ENCODE data around the gene MORN5. TPM values are rescaled to one million over a fixed set of nuclear protein-coding genes. Genes with fewer than 3 reads are reported as not detected.

Gene MORN5
- total RNA-seq, 4 donors from 2014 or later: 3.8 to 4.0 TPM; not detected in 2

DNA sequence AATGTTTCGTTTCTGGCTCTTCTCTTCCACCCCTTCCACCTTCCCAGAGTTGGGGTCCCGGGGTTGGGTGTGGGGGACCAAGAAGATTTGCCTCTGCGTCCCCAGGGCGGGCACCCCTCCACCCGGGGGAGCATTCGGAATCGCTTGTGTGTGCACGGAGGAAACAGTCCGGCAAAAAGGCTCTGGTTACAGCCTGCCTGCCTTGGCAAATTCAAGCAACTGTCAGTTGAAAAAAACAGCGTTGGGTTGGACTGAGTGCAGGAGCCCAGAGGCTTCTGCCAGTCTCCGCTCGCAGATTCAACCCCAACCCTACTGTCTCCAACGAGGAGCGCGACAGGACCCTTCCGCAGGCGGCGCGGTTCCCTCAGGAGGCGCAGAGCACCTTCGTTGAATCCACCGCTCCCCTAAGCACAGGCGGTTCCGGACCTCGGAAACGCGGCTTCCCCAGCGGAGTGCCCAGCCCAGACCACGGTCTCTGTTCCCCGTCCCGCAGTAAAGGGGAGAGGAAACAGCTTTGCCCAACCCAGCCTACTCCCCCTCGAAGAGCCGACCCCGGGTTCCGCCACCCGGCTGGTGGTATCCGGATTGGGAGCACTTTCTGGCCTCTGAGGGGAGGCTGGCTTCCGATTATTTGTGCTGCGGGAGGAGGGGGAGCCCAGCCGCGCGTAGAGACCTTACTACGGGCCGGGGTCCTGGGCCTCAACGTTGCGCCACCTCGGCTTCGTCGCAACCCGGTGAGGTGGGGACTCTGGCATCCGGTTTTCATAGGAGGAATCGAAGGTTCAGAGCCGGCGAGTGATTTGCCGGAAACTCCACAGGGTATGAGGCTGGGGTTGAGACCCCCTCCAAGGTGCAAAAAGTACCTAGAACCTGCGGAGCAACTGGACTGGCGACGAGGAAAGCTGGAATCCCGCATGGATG is 59.5 kb downstream of the MORN5 start:
- Histone ChIP-seq H3K4me3 (peak overlapping the region in 1 of 4 donors; percentile 34), H3K9me3 (no peaks in the 10 kb centered on the region), H3K36me3 (no peaks in the 10 kb centered on the region), H3K27me3 (peaks cover 100% of the 10 kb centered on the region), H3K4me1 (peaks cover 9 to 22% (median 15%) of the 10 kb centered on the region in 4 donors), H3K27ac (no peak overlapping the region)
- in situ Hi-C loops (cut with MboI; ENCODE audit: low pct_ligation_motif_present in 1 of 4, low pct_unique_long_range_greater_than_20kb in 1 of 4, low sequenced_read_pairs in 3 of 4) (no loop called here), intact Hi-C loops (cut with DNase I; ENCODE audit: low total_unique reads) (no loop called here)
- no peak for DNase-seq
- 4 to 5% methylated on average over 20 to 37 of the region's 59 CpGs for WGBS, 2 donors (ENCODE audit: low coverage in 1 of 2)
- no peak for TF ChIP-seq EP300 (IDR thresholded peaks at IDR 0.05; ENCODE audit: low read depth)

DNA sequence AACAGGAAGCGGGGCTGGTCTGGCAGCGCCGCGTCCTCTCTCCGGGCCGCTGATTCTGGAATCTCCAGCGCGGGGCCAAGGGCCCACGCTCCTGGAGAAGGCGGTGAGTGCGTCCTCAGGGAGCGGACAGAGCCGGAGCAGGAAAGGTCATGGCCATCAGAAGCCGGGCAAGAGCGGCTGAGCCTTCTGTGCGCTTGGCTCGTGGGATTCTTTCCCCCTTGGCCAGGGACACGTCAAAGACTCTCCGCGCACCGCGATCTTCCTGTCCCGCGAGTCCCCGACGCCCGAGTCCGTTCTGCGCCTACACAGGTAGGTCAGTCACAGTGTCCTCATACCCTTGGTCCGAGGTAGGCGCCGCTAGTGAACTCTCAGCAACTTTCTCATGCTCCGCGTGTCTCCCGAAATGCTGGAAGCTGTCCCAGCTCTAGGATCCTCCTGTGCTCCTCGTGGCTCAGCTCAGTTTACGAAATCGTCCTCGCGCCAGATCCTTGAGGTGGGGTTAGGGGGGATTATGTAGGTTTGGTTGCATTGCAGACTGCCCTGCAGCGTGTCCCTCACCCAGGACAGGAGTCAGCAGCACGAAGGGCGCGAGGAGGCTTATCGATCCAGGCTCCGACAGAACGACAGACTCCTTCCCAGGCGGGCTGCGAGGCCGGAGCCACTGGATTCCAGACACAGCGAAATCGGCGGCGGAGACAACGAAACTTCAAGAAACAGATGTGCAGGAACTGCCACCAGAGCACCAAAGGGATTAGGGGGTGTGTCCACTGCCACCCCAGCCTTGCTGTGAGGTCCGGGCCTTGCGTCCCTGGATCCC is 60.4 kb downstream of the MORN5 start:
- peaks cover 8 to 19% (median 13%) of the 10 kb centered on the region in 4 donors for H3K4me1 ChIP-seq
- in situ Hi-C loops (cut with MboI; ENCODE audit: low pct_ligation_motif_present in 1 of 4, low pct_unique_long_range_greater_than_20kb in 1 of 4, low sequenced_read_pairs in 3 of 4) (no loop called here), intact Hi-C loops (cut with DNase I; ENCODE audit: low total_unique reads) (no loop called here)
- peaks cover 100% of the 10 kb centered on the region for H3K27me3 ChIP-seq
- H3K36me3 ChIP-seq: no peaks in the 10 kb centered on the region
- TF ChIP-seq POLR2AphosphoS5 (IDR thresholded peaks at IDR 0.05): peak in 1 of 3 donors; percentile 45
- TF ChIP-seq, protein P1, sequence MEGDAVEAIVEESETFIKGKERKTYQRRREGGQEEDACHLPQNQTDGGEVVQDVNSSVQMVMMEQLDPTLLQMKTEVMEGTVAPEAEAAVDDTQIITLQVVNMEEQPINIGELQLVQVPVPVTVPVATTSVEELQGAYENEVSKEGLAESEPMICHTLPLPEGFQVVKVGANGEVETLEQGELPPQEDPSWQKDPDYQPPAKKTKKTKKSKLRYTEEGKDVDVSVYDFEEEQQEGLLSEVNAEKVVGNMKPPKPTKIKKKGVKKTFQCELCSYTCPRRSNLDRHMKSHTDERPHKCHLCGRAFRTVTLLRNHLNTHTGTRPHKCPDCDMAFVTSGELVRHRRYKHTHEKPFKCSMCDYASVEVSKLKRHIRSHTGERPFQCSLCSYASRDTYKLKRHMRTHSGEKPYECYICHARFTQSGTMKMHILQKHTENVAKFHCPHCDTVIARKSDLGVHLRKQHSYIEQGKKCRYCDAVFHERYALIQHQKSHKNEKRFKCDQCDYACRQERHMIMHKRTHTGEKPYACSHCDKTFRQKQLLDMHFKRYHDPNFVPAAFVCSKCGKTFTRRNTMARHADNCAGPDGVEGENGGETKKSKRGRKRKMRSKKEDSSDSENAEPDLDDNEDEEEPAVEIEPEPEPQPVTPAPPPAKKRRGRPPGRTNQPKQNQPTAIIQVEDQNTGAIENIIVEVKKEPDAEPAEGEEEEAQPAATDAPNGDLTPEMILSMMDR (IDR thresholded peaks at IDR 0.05): no peak
- no peak overlapping the region for H3K27ac ChIP-seq
- no peaks in the 10 kb centered on the region for H3K9me3 ChIP-seq
- WGBS, 2 donors (ENCODE audit: low coverage in 1 of 2): 16 to 48% methylated on average over 10 to 50 of the region's 57 CpGs
- no peak for DNase-seq
- H3K4me3 ChIP-seq: peak overlapping the region in 1 of 4 donors; percentile 34

DNA sequence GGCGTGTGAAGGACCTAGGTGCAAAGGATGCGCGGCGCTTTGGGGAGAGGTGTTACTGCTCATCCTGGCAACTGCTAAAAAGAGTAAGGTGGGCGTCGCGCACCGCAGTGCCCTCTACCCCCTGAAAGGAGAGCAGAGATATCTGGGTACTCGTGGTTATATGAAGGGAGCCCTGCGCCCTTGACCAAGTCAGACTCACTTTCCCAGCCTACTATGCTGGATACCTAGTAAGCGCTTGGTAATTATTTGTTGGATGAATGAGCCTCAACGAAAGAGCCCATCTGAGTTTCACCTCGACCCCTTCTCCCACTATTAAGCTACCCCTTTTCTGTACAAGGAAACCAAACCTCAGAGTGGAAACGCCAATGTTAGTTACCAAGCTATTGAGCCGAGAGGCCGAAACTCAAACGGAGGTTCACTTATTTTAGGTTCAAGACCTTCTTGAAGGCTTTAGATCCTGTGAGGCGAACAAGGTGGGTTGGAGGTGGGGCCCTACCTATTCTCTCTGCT is 61.0 kb downstream of the MORN5 start:
- Histone ChIP-seq H3K27me3 (peaks cover 100% of the 10 kb centered on the region), H3K36me3 (no peaks in the 10 kb centered on the region), H3K27ac (no peak overlapping the region), H3K4me1 (peaks cover 8 to 20% (median 14%) of the 10 kb centered on the region in 4 donors), H3K9me3 (no peaks in the 10 kb centered on the region), H3K4me3 (no peak overlapping the region)
- DNase-seq: no peak
- in situ Hi-C loops (cut with MboI; ENCODE audit: low pct_ligation_motif_present in 1 of 4, low pct_unique_long_range_greater_than_20kb in 1 of 4, low sequenced_read_pairs in 3 of 4) (no loop called here), intact Hi-C loops (cut with DNase I; ENCODE audit: low total_unique reads) (no loop called here)
- WGBS, 2 donors (ENCODE audit: low coverage in 1 of 2): 28 to 40% methylated on average over 8 to 18 of the region's 18 CpGs
- TF ChIP-seq POLR2A (IDR thresholded peaks at IDR 0.05) (no peak), POLR2AphosphoS5 (IDR thresholded peaks at IDR 0.05) (no peak), EP300 (IDR thresholded peaks at IDR 0.05; ENCODE audit: low read depth) (no peak)
- TF ChIP-seq, protein P1 (IDR thresholded peaks at IDR 0.05): no peak

DNA sequence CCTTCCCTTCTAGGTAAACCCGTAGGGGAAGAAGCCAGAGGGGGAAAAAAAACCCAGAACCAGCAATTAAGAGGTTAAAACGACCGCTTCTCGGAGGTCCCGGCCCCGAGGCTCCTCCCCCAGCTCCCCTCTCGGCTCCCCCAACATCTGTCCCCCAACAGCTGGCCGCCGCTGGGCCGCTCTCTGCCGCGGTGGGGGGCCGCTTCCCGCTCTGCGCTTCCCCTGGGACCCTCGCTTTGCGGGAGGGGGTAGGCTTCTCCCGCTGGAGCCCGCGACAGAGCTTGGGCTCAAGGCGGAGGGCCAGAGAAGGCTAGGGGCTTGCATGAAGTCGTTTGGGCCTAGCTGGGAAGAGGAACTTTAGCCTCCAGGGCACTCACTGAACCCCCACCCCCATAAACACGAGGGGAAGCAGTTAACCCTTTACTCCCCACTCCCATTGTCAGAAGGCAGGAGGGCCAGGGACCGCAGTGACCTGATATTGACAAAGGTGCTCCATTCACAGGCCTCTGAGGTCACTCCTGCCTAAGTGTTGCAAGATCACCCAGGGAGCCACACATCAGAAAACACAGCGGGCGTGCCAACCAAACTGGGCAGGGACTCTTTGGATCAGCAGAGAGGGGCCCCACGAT is 61.6 kb downstream of the MORN5 start:
- no peak overlapping the region for H3K27ac ChIP-seq
- intact Hi-C loops (cut with DNase I; ENCODE audit: low total_unique reads): no loop called here
- no peaks in the 10 kb centered on the region for H3K9me3 ChIP-seq
- WGBS, 2 donors (ENCODE audit: low coverage in 1 of 2): 25% methylated on average over 22 of the region's 27 CpGs; no CpG with 5 or more reads in 1 of the 2 donors
- TF ChIP-seq, protein P1 (IDR thresholded peaks at IDR 0.05): no peak
- no peak for TF ChIP-seq POLR2A (IDR thresholded peaks at IDR 0.05)
- no peak for TF ChIP-seq EP300 (IDR thresholded peaks at IDR 0.05; ENCODE audit: low read depth)
- no peak for TF ChIP-seq POLR2AphosphoS5 (IDR thresholded peaks at IDR 0.05)
- H3K4me3 ChIP-seq: no peak overlapping the region
- no peaks in the 10 kb centered on the region for H3K36me3 ChIP-seq
- H3K27me3 ChIP-seq: peaks cover 100% of the 10 kb centered on the region
- DNase-seq: no peak
- in situ Hi-C loops (cut with MboI; ENCODE audit: low pct_ligation_motif_present in 1 of 4, low pct_unique_long_range_greater_than_20kb in 1 of 4, low sequenced_read_pairs in 3 of 4): no loop called here
- H3K4me1 ChIP-seq: peaks cover 8 to 26% (median 17%) of the 10 kb centered on the region in 4 donors

Data from transverse colon (tissue), 4 donors.